ENCODE results near the gene FRAS1.

The FRAS1 gene

GRCh38 chr4:78346222-78346621, 289.1 kb downstream of the FRAS1 start:
- no peaks in the 10 kb centered on the region for H3K9me3 Mint-ChIP-seq
- DNase-seq (ENCODE audit: low spot score) = no peak
- no peaks in the 10 kb centered on the region for H3K4me1 Mint-ChIP-seq (ENCODE audit: low read depth)
- no peaks in the 10 kb centered on the region for H3K36me3 Mint-ChIP-seq (ENCODE audit: low read depth)
- H3K27me3 Mint-ChIP-seq (ENCODE audit: low read depth) = peaks cover 9% of the 10 kb centered on the region
- no peak overlapping the region for H3K4me3 Mint-ChIP-seq
- no peak overlapping the region for H3K27ac Mint-ChIP-seq

DNA sequence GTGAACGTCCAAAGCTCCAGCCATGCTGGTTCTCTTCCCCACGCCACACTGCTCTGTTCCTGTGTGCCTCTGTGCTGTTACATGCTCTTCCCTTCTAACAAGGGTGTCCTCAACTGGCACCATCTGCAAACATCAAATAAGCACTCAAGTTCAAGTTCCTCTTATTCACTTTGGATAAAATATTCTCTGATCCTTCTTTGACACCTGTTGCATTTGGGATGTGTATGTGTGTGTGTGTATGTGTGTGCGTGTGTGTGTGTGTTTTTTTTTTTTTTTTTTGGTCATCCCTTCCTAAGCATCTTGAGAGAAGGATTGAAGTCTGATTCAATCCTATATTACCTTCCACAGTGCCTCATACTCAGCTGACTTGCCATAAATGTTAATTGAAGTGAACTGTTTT, 290.4 kb downstream of the FRAS1 start:
- Mint-ChIP-seq H3K9me3 (no peaks in the 10 kb centered on the region), H3K4me1 (ENCODE audit: low read depth) (no peaks in the 10 kb centered on the region), H3K27ac (no peak overlapping the region), H3K4me3 (no peak overlapping the region), H3K36me3 (ENCODE audit: low read depth) (no peaks in the 10 kb centered on the region), H3K27me3 (ENCODE audit: low read depth) (peaks cover 1% of the 10 kb centered on the region)
- DNase-seq (ENCODE audit: low spot score) = no peak

- H3K9me3 Mint-ChIP-seq = no peaks in the 10 kb centered on the region
- peaks cover 8% of the 10 kb centered on the region for H3K27me3 Mint-ChIP-seq (ENCODE audit: low read depth)
- H3K27ac Mint-ChIP-seq = no peak overlapping the region
- H3K4me1 Mint-ChIP-seq (ENCODE audit: low read depth) = no peaks in the 10 kb centered on the region
- DNase-seq (ENCODE audit: low spot score) = no peak
- H3K4me3 Mint-ChIP-seq = no peak overlapping the region
- H3K36me3 Mint-ChIP-seq (ENCODE audit: low read depth) = no peaks in the 10 kb centered on the region
These were observed 296.8 kb downstream of the FRAS1 start for GRCh38 chr4:78353921-78354320.

- no peak for DNase-seq (ENCODE audit: low spot score)
- no peak overlapping the region for H3K4me3 Mint-ChIP-seq
- no peak overlapping the region for H3K27ac Mint-ChIP-seq
- peaks cover 8% of the 10 kb centered on the region for H3K27me3 Mint-ChIP-seq (ENCODE audit: low read depth)
- H3K36me3 Mint-ChIP-seq (ENCODE audit: low read depth) = no peaks in the 10 kb centered on the region
- H3K4me1 Mint-ChIP-seq (ENCODE audit: low read depth) = no peaks in the 10 kb centered on the region
- H3K9me3 Mint-ChIP-seq = no peaks in the 10 kb centered on the region
These were observed 297.7 kb downstream of the FRAS1 start for GRCh38 chr4:78354782-78355181.

- Mint-ChIP-seq H3K9me3 (no peaks in the 10 kb centered on the region), H3K4me3 (no peak overlapping the region), H3K4me1 (ENCODE audit: low read depth) (no peaks in the 10 kb centered on the region), H3K36me3 (ENCODE audit: low read depth) (no peaks in the 10 kb centered on the region), H3K27ac (no peak overlapping the region), H3K27me3 (ENCODE audit: low read depth) (peaks cover 8% of the 10 kb centered on the region)
- DNase-seq (ENCODE audit: low spot score) = no peak
These were observed 298.2 kb downstream of the FRAS1 start for GRCh38 chr4:78355306-78355705.

GRCh38 chr4:78356251-78356786, 299.2 kb downstream of the FRAS1 start:
- no peaks in the 10 kb centered on the region for H3K9me3 Mint-ChIP-seq
- DNase-seq (ENCODE audit: low spot score) = no peak
- no peaks in the 10 kb centered on the region for H3K36me3 Mint-ChIP-seq (ENCODE audit: low read depth)
- peaks cover 8% of the 10 kb centered on the region for H3K27me3 Mint-ChIP-seq (ENCODE audit: low read depth)
- H3K4me3 Mint-ChIP-seq = no peak overlapping the region
- no peaks in the 10 kb centered on the region for H3K4me1 Mint-ChIP-seq (ENCODE audit: low read depth)
- no peak overlapping the region for H3K27ac Mint-ChIP-seq

DNA sequence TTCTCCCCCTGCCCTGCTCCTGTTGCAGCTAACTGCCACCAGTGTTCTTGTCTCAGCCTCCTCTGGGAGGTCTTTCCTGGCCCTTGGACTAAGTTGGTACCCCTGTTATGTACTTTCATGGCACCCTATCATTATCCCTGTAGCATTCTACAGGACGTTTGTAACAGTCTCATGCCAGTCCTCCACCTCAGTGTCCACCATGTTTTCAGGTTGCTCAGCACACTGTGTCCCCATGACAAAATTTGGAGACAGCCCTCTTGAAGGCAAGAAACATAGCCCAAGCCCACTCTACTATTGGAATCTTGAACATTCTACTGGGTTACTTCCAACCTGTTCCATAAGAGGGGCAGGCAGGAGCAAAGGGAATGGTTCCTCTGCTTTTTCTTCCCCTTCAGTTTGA, 300.0 kb downstream of the FRAS1 start:
- H3K9me3 Mint-ChIP-seq = no peaks in the 10 kb centered on the region
- H3K4me3 Mint-ChIP-seq = no peak overlapping the region
- H3K27me3 Mint-ChIP-seq (ENCODE audit: low read depth) = peaks cover 8% of the 10 kb centered on the region

GRCh38 chr4:78360466-78360865, 303.3 kb downstream of the FRAS1 start:
- Mint-ChIP-seq H3K4me1 (ENCODE audit: low read depth) (no peaks in the 10 kb centered on the region), H3K27ac (no peak overlapping the region), H3K9me3 (no peaks in the 10 kb centered on the region), H3K4me3 (no peak overlapping the region), H3K36me3 (ENCODE audit: low read depth) (no peaks in the 10 kb centered on the region), H3K27me3 (ENCODE audit: low read depth) (peaks cover 11% of the 10 kb centered on the region)
- DNase-seq (ENCODE audit: low spot score) = no peak

More for the DNA sequence above, 300.0 kb downstream of the FRAS1 start:
- H3K36me3 Mint-ChIP-seq (ENCODE audit: low read depth) = no peaks in the 10 kb centered on the region
- no peaks in the 10 kb centered on the region for H3K4me1 Mint-ChIP-seq (ENCODE audit: low read depth)
- no peak for DNase-seq (ENCODE audit: low spot score)
- no peak overlapping the region for H3K27ac Mint-ChIP-seq

GRCh38 chr4:78361621-78362120, 304.5 kb downstream of the FRAS1 start:
- Mint-ChIP-seq H3K4me3 (no peak overlapping the region), H3K4me1 (ENCODE audit: low read depth) (no peaks in the 10 kb centered on the region), H3K27ac (no peak overlapping the region), H3K9me3 (no peaks in the 10 kb centered on the region), H3K36me3 (ENCODE audit: low read depth) (no peaks in the 10 kb centered on the region), H3K27me3 (ENCODE audit: low read depth) (peaks cover 10% of the 10 kb centered on the region)
- DNase-seq (ENCODE audit: low spot score) = no peak

DNA sequence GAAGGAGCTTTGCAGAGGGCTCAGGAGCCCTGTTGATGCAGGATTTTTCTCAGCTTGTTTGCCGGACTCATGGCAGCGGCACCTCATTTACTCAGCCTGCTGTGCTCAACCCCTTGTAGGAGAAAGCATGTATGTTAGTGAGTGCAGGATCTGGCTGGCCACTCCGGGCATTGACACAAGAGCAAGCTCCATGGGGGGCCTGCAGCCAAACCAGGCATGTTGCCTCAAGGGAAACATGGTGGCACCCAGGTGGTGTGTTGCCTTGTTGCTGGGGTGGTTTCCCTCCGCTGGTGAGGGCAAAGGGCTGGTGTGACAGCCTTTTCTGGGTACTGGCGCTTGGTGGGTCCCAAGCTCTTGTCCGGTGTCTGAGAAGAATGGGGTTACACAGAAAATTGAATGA, 305.2 kb downstream of the FRAS1 start:
- Mint-ChIP-seq H3K9me3 (no peaks in the 10 kb centered on the region), H3K4me3 (no peak overlapping the region), H3K36me3 (ENCODE audit: low read depth) (no peaks in the 10 kb centered on the region)

DNA sequence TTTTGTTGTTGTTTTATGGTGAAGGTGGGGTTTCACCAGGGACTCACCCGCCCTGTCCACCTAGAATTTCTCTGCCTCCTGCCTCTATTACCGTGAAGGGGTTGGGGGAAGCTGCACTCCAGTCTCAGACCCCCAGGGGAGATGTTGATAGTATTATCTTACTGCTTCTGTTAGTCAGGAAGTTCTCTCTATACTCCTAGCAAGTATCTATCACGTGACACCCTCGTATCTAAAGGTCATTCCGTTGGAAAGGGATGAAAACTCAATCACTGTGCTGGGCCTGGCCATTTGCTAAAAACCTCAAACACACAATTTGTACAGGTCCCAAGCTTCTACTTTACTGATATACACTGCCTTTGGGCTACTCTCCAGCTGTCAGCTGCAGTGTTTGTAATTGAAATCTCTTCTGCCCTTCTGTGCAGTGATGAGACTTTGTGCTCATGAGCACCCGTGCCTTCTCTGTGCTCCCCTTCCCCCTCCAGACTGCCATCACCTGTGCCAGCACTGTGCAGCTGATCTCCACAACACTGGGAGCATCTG, 306.0 kb downstream of the FRAS1 start:
- no peaks in the 10 kb centered on the region for H3K36me3 Mint-ChIP-seq (ENCODE audit: low read depth)
- no peak for DNase-seq (ENCODE audit: low spot score)
- H3K4me3 Mint-ChIP-seq = no peak overlapping the region
- no peaks in the 10 kb centered on the region for H3K4me1 Mint-ChIP-seq (ENCODE audit: low read depth)
- H3K9me3 Mint-ChIP-seq = no peaks in the 10 kb centered on the region
- no peak overlapping the region for H3K27ac Mint-ChIP-seq
- H3K27me3 Mint-ChIP-seq (ENCODE audit: low read depth) = peaks cover 6% of the 10 kb centered on the region

More for the DNA sequence above, 305.2 kb downstream of the FRAS1 start:
- Mint-ChIP-seq H3K27ac (no peak overlapping the region), H3K27me3 (ENCODE audit: low read depth) (peaks cover 6% of the 10 kb centered on the region), H3K4me1 (ENCODE audit: low read depth) (no peaks in the 10 kb centered on the region)
- no peak for DNase-seq (ENCODE audit: low spot score)

DNA sequence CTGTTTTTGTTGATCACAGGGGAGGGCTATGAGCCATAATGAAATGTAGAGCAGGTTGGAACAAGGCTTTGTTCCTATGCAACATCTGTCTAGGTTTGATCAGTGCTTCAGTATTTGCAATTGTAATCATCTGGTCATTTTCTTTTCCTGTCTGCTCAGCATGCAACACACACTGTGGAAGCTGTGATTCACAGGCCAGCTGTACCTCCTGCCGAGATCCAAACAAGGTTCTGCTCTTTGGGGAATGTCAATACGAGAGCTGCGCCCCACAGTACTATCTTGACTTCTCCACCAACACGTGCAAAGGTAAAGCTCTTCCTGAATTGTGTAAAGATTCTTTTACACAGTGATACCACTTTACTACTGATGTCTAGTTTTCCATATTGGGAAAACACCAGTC, 312.6 kb downstream of the FRAS1 start:
- H3K36me3 Mint-ChIP-seq (ENCODE audit: low read depth) = no peaks in the 10 kb centered on the region
- no peaks in the 10 kb centered on the region for H3K9me3 Mint-ChIP-seq
- no peaks in the 10 kb centered on the region for H3K4me1 Mint-ChIP-seq (ENCODE audit: low read depth)
- H3K27ac Mint-ChIP-seq = no peak overlapping the region
- H3K4me3 Mint-ChIP-seq = no peak overlapping the region
- DNase-seq (ENCODE audit: low spot score) = no peak
- H3K27me3 Mint-ChIP-seq (ENCODE audit: low read depth) = peaks cover 14% of the 10 kb centered on the region

DNA sequence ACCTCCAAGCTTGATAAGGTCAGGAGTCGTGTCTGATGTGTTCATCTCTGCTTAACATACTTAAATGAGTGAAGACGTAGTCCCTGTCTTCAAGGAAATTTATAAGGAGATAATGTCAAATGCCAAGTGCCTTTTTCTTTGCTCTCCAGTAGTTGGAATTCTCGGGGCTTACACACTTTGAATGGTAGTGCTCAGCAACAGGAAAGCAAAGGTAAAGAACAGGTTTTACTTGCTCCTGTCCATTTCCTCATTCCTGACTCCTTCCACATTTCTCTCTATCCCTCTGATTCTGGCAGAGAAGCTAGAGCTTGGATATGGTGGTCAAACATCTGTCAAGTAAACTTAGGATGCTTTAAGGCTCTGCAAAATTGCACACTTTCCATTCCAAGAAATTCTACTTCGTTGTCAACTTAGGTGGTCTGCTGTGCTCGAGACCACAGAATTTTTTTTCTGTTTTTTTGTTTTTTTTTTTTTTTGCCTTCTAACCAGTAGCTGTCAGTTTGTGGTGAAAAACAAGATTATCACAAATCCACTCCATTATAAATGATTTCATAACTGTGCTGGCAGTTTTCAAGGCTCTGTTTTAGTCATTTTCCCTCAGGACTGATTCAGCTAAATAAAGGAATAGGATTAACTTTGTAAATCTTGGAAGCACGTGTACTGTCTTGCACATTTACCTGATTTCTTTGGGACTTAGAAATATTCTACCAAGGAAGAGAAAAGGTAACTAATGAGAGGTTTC, 313.7 kb downstream of the FRAS1 start:
- Mint-ChIP-seq H3K9me3 (no peaks in the 10 kb centered on the region), H3K27me3 (ENCODE audit: low read depth) (peaks cover 9% of the 10 kb centered on the region), H3K27ac (no peak overlapping the region)

GRCh38 chr4:78372355-78372988, 315.3 kb downstream of the FRAS1 start:
- peaks cover 8% of the 10 kb centered on the region for H3K27me3 Mint-ChIP-seq (ENCODE audit: low read depth)
- H3K36me3 Mint-ChIP-seq (ENCODE audit: low read depth) = no peaks in the 10 kb centered on the region
- no peaks in the 10 kb centered on the region for H3K4me1 Mint-ChIP-seq (ENCODE audit: low read depth)
- no peak for DNase-seq (ENCODE audit: low spot score)
- H3K4me3 Mint-ChIP-seq = no peak overlapping the region
- H3K9me3 Mint-ChIP-seq = no peaks in the 10 kb centered on the region
- no peak overlapping the region for H3K27ac Mint-ChIP-seq

More for the DNA sequence above, 313.7 kb downstream of the FRAS1 start:
- Mint-ChIP-seq H3K4me1 (ENCODE audit: low read depth) (no peaks in the 10 kb centered on the region), H3K36me3 (ENCODE audit: low read depth) (no peaks in the 10 kb centered on the region), H3K4me3 (no peak overlapping the region)
- DNase-seq (ENCODE audit: low spot score) = no peak
